GM15510 (cell line): ENCODE results near the gene EBP.

Experiments
- POLR2A ChIP-seq: IDR thresholded peaks from 3 replicates; pipeline ENCODE4 v1.6.1; 2011; ENCODE audit warnings: borderline replicate concordance; ENCODE audit not compliant: insufficient read length; ENCODE audit errors: extremely low read depth

EBP gene

DNA sequence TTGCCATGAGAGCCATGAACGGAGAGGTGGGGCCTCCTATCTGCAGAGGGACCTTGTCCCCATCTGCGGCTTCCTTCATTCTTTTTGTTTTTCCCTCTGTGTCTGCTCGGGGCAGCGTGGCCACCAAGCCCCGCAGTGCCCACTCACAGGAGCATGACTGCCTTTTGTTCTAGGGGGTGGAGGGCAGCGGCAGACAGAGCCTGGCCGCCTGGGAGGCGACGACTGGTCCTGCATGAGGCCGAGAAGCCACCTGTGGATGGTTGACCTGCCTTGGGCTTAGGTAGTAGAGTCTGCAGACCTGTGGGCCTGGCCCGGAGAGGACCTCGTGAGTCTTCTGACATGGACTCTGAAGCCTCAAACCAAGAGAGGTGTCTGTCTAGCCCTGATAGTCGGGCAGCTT is 54.0 kb downstream of the EBP start:
- no peak for TF ChIP-seq POLR2A

DNA sequence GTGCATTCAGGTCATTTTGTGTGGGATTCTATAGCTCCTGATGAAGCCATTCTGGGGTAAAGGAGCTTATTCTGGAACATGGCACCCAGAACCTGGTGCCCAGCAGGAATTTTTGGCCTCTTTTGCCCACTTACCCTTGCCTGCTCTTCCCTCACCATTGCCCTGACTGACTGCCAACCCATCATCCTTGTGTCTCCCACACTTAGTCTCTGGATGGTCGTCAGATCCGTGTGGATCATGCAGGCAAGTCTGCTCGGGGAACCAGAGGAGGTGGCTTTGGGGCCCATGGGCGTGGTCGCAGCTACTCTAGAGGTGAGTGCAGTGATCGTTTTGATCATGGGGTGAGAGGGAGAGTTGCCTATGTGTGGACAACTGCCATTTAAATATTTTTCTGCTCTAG is 54.5 kb downstream of the EBP start:
- no peak for TF ChIP-seq POLR2A
